Fibroblast of lung (primary cell): ENCODE data around the gene PHF2.

ENCODE experiments used
- CTCF ChIP-seq, 2 donors: IDR thresholded peaks in 1 of 2; conservative IDR thresholded peaks in 1 of 2; 1 replicate in 1 of 2; 2 replicates in 1 of 2; pipeline ENCODE4 v1.5.1; 2011 to 2012; ENCODE audit warnings: low read length in 2 of 2, control low read depth in 1 of 2, inconsistent platforms in 1 of 2, low read depth in 1 of 2, mild to moderate bottlenecking in 1 of 2
- EZH2 ChIP-seq: IDR thresholded peaks from 2 replicates; pipeline ENCODE4 v1.5.1; 2012; ENCODE audit warnings: low read length, control low read depth, mild to moderate bottlenecking; ENCODE audit errors: missing control alignments

- TF ChIP-seq CTCF (conservative IDR thresholded peaks at IDR 0.05 in 1 of 2, IDR thresholded peaks at IDR 0.05 in 1 of 2; ENCODE audit: low read depth in 1 of 2, low read length in 2 of 2), result no peak
- no peak for TF ChIP-seq EZH2
Measured at GRCh38 chr9:93671020-93671338, 94.6 kb downstream of the PHF2 start.
